OCI-LY7 (cell line): ENCODE results near the gene ITGA3. TPM values are rescaled to one million over a fixed set of nuclear protein-coding genes. Genes with fewer than 3 reads are reported as not detected.

Source experiments
- BruUV-seq: library from RNA; stranded (reverse); fragments of 400-500 nt; replicated peaks from 2 replicates; lab custom pipeline; 2021; lab: Mats Ljungman, UMichigan
- CTCF ChIA-PET: fragments of 300-600 bp; sonication (Branson Sonifier 250); formaldehyde crosslinking; loops from one replicate; lab custom pipeline; 2022; ENCODE audit warnings: antibody characterized with exemption; ENCODE audit not compliant: unreplicated experiment; lab: Charles Lee
- POLR2A ChIA-PET: fragments of 300-600 bp; sonication (Branson Sonifier 250); formaldehyde crosslinking; loops from one replicate; lab custom pipeline; 2022; ENCODE audit warnings: antibody characterized with exemption; lab: Charles Lee
- DNase-seq: peaks from one replicate; pipeline ENCODE4 v3.0.0-alpha.2; 2015; ENCODE audit warnings: low spot score
- H2AFZ ChIP-seq: fragments of 200-600 bp; sonication (generic), shearing (Covaris generic); 2 replicates; pipeline ENCODE4 v1.6.1; 2014; ENCODE audit warnings: mild to moderate bottlenecking, antibody characterized with exemption, low read length, moderate library complexity
- H3K27ac ChIP-seq: fragments of 200-600 bp; sonication (generic); 2 replicates; pipeline ENCODE4 v1.5.1; 2014; ENCODE audit warnings: mixed run types, low read depth, mild to moderate bottlenecking, moderate library complexity, low read length, inconsistent platforms; ENCODE audit not compliant: poor library complexity, severe bottlenecking
- H3K36me3 ChIP-seq: fragments of 200-600 bp; sonication (generic); 2 replicates; pipeline ENCODE4 v1.6.1; 2014; ENCODE audit warnings: mild to moderate bottlenecking, antibody characterized with exemption, low read length, moderate library complexity, mixed read lengths; ENCODE audit not compliant: insufficient read depth
- H3K4me1 ChIP-seq: fragments of 200-600 bp; sonication (generic); 2 replicates; pipeline ENCODE4 v1.5.1; 2014; ENCODE audit warnings: mild to moderate bottlenecking, low read length; ENCODE audit not compliant: insufficient read depth, poor library complexity, severe bottlenecking
- H3K4me2 ChIP-seq: fragments of 200-600 bp; sonication (generic); 2 replicates; pipeline ENCODE4 v1.6.1; 2014; ENCODE audit warnings: mild to moderate bottlenecking, low read length
- H3K4me3 ChIP-seq: fragments of 200-600 bp; sonication (generic); 2 replicates; pipeline ENCODE4 v1.5.1; 2014; ENCODE audit warnings: mild to moderate bottlenecking, low read depth, low read length; ENCODE audit not compliant: poor library complexity, severe bottlenecking
- H3K79me2 ChIP-seq: fragments of 200-600 bp; sonication (generic); 2 replicates; pipeline ENCODE4 v1.6.1; 2016; ENCODE audit warnings: low read depth, mild to moderate bottlenecking, low read length, moderate library complexity, mixed read lengths; ENCODE audit not compliant: insufficient read depth
- H3K9me2 ChIP-seq: fragments of 200-600 bp; sonication (generic); 2 replicates; pipeline ENCODE4 v1.6.1; 2016; ENCODE audit warnings: mild to moderate bottlenecking, low read length, mixed read lengths; ENCODE audit not compliant: insufficient read depth
- H3K9me3 ChIP-seq: fragments of 200-600 bp; sonication (generic); 2 replicates; pipeline ENCODE4 v1.6.1; 2014; ENCODE audit warnings: mild to moderate bottlenecking, mixed run types, low read length, mixed read lengths
- H4K20me1 ChIP-seq: fragments of 200-600 bp; sonication (generic); 2 replicates; pipeline ENCODE4 v1.6.1; 2014; ENCODE audit warnings: mild to moderate bottlenecking, antibody characterized with exemption, low read length, moderate library complexity, mixed read lengths; ENCODE audit not compliant: insufficient read depth
- EZH2phosphoT487 ChIP-seq: fragments of 200-600 bp; sonication (generic); IDR thresholded peaks from 2 replicates; pipeline ENCODE4 v1.6.1; 2018; ENCODE audit warnings: low read depth, borderline replicate concordance, mild to moderate bottlenecking, mixed run types, antibody characterized with exemption, low read length, moderate library complexity, mixed read lengths
- intact Hi-C: fragments of 100-400 bp; cut with micrococcal nuclease; formaldehyde crosslinking; loops from one replicate; pipeline ENCODE4 v1.10.0; 2022; ENCODE audit not compliant: unreplicated experiment
- total RNA-seq, 2 experiments: library from RNA; depleted of rRNA in 1 of 2; stranded (reverse); fragments of >200 nt in 1 of 2; shearing (Covaris generic) in 1 of 2; gene quantifications; 2 replicates each; pipeline ENCODE4 v1.2.3, GENCODE V29; 2014 to 2022
- TF ChIP-seq, protein P1 (sequence below): fragments of 200-600 bp; sonication (generic); conservative IDR thresholded peaks from 2 replicates; pipeline ENCODE4 v1.5.1; 2014; ENCODE audit warnings: mild to moderate bottlenecking, antibody characterized with exemption, low read length, moderate library complexity, mixed read lengths

ITGA3 gene
- total RNA-seq, 2 experiments from 2014 or later, result 15.2 to 30.7 TPM

GRCh38 chr17:50080827-50081226 is 24.9 kb downstream of the ITGA3 start:
- peak overlapping the region; percentile 66 for H3K4me2 ChIP-seq
- peak overlapping the region; percentile 72; the same call in 1 of the 2 replicates for H2AFZ ChIP-seq
- H3K36me3 ChIP-seq, result peaks cover 47% of the 10 kb centered on the region
- CTCF ChIA-PET, result no interaction called here
- H3K9me3 ChIP-seq, result peaks cover 5% of the 10 kb centered on the region; the same call in 1 of the 2 replicates
- peak overlapping the region; percentile 51 for H3K4me3 ChIP-seq
- H3K27ac ChIP-seq, result peak overlapping the region; percentile 91
- intact Hi-C loops, result no loop called here
- BruUV-seq, result no TSS peak
- H3K4me1 ChIP-seq, result peaks cover 42% of the 10 kb centered on the region
- H3K9me2 ChIP-seq, result no peaks in the 10 kb centered on the region
- no peak for TF ChIP-seq EZH2phosphoT487
- TF ChIP-seq, protein P1, sequence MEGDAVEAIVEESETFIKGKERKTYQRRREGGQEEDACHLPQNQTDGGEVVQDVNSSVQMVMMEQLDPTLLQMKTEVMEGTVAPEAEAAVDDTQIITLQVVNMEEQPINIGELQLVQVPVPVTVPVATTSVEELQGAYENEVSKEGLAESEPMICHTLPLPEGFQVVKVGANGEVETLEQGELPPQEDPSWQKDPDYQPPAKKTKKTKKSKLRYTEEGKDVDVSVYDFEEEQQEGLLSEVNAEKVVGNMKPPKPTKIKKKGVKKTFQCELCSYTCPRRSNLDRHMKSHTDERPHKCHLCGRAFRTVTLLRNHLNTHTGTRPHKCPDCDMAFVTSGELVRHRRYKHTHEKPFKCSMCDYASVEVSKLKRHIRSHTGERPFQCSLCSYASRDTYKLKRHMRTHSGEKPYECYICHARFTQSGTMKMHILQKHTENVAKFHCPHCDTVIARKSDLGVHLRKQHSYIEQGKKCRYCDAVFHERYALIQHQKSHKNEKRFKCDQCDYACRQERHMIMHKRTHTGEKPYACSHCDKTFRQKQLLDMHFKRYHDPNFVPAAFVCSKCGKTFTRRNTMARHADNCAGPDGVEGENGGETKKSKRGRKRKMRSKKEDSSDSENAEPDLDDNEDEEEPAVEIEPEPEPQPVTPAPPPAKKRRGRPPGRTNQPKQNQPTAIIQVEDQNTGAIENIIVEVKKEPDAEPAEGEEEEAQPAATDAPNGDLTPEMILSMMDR, result no peak
- H4K20me1 ChIP-seq, result no peaks in the 10 kb centered on the region
- POLR2A ChIA-PET, result interaction anchor here (0.7 kb wide), 1 partner anchor 292 kb away, joined by 3 read pairs; the partner anchor contains the start of gene EME1
- H3K79me2 ChIP-seq, result no peaks in the 10 kb centered on the region
- peak; percentile 87 for DNase-seq

- TF ChIP-seq, protein P1, result no peak
- no peak for TF ChIP-seq EZH2phosphoT487
- POLR2A ChIA-PET, result no interaction called here
Measured at GRCh38 chr17:50081757-50082156, 25.8 kb downstream of the ITGA3 start.

DNA sequence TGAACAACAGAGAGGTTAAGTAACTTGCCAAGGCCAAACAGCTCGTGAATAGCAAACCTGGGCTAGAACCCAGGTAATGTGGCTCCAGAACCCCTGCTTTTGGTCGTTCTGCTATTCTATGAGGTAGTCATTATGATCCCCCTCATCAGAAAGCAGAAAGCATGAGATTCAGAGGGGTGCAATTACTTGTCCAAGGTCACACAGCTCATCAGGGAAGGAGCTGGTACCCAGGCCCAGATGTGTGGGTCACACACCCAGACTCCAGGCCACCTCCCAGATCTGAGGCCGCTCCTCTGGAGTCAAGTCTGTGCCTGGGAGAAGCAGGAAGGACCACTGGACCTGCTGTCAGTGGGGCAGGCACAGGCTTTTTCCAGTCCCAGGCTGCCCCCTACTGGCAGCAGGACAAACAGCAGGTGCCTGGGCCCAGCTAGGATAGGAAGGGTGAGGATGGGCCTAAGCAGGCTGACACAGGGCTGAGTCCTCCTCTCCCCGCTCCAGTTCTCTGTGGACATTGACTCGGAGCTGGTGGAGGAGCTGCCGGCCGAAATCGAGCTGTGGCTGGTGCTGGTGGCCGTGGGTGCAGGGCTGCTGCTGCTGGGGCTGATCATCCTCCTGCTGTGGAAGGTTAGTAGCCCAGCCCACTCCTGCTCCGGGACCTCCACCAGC is 31.5 kb downstream of the ITGA3 start:
- Histone ChIP-seq H4K20me1 (no peaks in the 10 kb centered on the region), H3K4me3 (no peak overlapping the region), H2AFZ (no peak overlapping the region), H3K4me2 (no peak overlapping the region), H3K9me3 (peaks cover 5% of the 10 kb centered on the region; the same call in 1 of the 2 replicates), H3K79me2 (no peaks in the 10 kb centered on the region), H3K27ac (peak overlapping the region; percentile 1), H3K4me1 (no peaks in the 10 kb centered on the region), H3K36me3 (peaks cover 18% of the 10 kb centered on the region), H3K9me2 (no peaks in the 10 kb centered on the region)
- ChIA-PET POLR2A (no interaction called here), CTCF (interaction anchor here (0.9 to 1.3 kb wide), 3 partner anchors 59 to 86 kb away, joined by 3 to 4 read pairs (median 3); no protein-coding TSS in a partner anchor)
- DNase-seq, result peak; percentile 76
- BruUV-seq, result no TSS peak
- intact Hi-C loops, result loop anchor here (1.0 to 5.0 kb wide), 3 partner anchors 60 to 226 kb away; no protein-coding TSS in a partner anchor
- TF ChIP-seq, protein P1, result peak; percentile 97
- no peak for TF ChIP-seq EZH2phosphoT487

More at GRCh38 chr17:50081757-50082156, 25.8 kb downstream of the ITGA3 start:
- no TSS peak for BruUV-seq
- Histone ChIP-seq H3K4me3 (no peak overlapping the region), H3K4me1 (peaks cover 42% of the 10 kb centered on the region), H3K9me3 (peaks cover 5% of the 10 kb centered on the region; the same call in 1 of the 2 replicates), H3K27ac (peak overlapping the region; percentile 91), H3K9me2 (no peaks in the 10 kb centered on the region), H3K36me3 (peaks cover 47% of the 10 kb centered on the region), H2AFZ (no peak overlapping the region), H3K4me2 (no peak overlapping the region), H4K20me1 (no peaks in the 10 kb centered on the region), H3K79me2 (no peaks in the 10 kb centered on the region)
- CTCF ChIA-PET, result no interaction called here
- intact Hi-C loops, result no loop called here
- no peak for DNase-seq
